ENCODE measurements around the gene EPN1. TPM values are rescaled to one million over a fixed set of nuclear protein-coding genes. Genes with fewer than 3 reads are reported as not detected.

EPN1 gene
- total RNA-seq, 4 donors from 2014 or later, result 44.8 to 165 (median 70.2) TPM

- no peak for ATAC-seq
- H3K27me3 ChIP-seq, result no peaks in the 10 kb centered on the region
- peak overlapping the region in 1 of 2 donors; percentile 97 for H3K4me3 ChIP-seq
- H3K4me1 ChIP-seq, result peaks cover 0 to 70% (median 48%) of the 10 kb centered on the region in 3 donors
- WGBS, 2 donors (ENCODE audit: low coverage in 1 of 2), result 45 to 50% methylated on average over 7 of the region's 7 CpGs
- TF ChIP-seq EP300 (IDR thresholded peaks at IDR 0.05) (no peak), CTCF (IDR thresholded peaks at IDR 0.05) (no peak), POLR2A (IDR thresholded peaks at IDR 0.05) (no peak), POLR2AphosphoS5 (IDR thresholded peaks at IDR 0.05) (no peak)
- no peaks in the 10 kb centered on the region for H3K9me3 ChIP-seq
- peaks cover 0 to 42% of the 10 kb centered on the region in 2 donors for H3K36me3 ChIP-seq
- H3K27ac ChIP-seq, result no peak overlapping the region
These were observed 18.5 kb upstream of the EPN1 start for GRCh38 chr19:55656552-55656951.

GRCh38 chr19:55656988-55657747, 17.9 kb upstream of the EPN1 start:
- TF ChIP-seq CTCF (IDR thresholded peaks at IDR 0.05) (no peak), POLR2A (IDR thresholded peaks at IDR 0.05) (no peak), EP300 (IDR thresholded peaks at IDR 0.05) (no peak), POLR2AphosphoS5 (IDR thresholded peaks at IDR 0.05) (no peak)
- 48 to 55% methylated on average over 12 to 16 of the region's 18 CpGs for WGBS, 2 donors (ENCODE audit: low coverage in 1 of 2)
- peak overlapping the region in 1 of 2 donors; percentile 97 for H3K4me3 ChIP-seq
- H3K27me3 ChIP-seq, result no peaks in the 10 kb centered on the region
- no peak for ATAC-seq
- H3K27ac ChIP-seq, result no peak overlapping the region
- peaks cover 0 to 42% of the 10 kb centered on the region in 2 donors for H3K36me3 ChIP-seq
- H3K4me1 ChIP-seq, result peaks cover 0 to 70% (median 48%) of the 10 kb centered on the region in 3 donors
- H3K9me3 ChIP-seq, result no peaks in the 10 kb centered on the region

DNA sequence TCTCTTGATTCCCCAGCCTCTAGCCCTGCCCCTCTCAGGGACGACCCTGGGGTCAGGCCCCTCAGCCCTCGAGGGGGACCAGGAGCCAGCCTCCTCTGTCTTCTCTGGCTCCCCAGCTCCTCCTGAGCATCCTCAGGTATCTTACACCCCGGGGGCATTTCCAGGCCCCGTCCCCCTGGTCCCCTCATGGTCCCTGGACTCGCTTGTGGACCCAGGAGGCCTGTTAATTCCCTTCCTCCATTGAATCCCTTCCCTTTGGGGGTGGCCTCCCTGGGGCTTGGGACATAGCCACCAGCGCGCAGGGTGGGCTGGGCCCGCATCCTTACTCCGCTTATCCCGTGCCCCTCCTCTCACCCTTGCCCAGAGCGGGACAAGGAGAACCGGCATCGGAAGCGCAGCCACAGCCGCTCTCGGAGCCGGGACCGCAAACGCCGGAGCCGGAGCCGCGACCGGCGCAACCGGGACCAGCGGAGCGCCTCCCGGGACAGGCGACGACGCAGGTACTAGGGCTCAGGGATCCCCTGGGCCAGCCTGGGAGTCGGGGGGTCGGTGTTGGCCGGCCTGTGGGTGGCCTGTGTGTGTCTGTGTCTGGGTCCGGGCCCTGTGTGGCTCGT, 16.1 kb upstream of the EPN1 start:
- no peak overlapping the region for H3K4me3 ChIP-seq
- ATAC-seq, result no peak
- no peaks in the 10 kb centered on the region for H3K27me3 ChIP-seq
- H3K36me3 ChIP-seq, result peaks cover 0 to 54% of the 10 kb centered on the region in 2 donors
- no peak overlapping the region for H3K27ac ChIP-seq
- H3K4me1 ChIP-seq, result peaks cover 0 to 58% (median 39%) of the 10 kb centered on the region in 3 donors
- TF ChIP-seq POLR2AphosphoS5 (IDR thresholded peaks at IDR 0.05) (no peak), POLR2A (IDR thresholded peaks at IDR 0.05) (no peak), EP300 (IDR thresholded peaks at IDR 0.05) (no peak), CTCF (IDR thresholded peaks at IDR 0.05) (no peak)
- 80% methylated on average over 2 of the region's 37 CpGs; no CpG with 5 or more reads in 1 of the 2 donors for WGBS, 2 donors (ENCODE audit: low coverage in 1 of 2)
- no peaks in the 10 kb centered on the region for H3K9me3 ChIP-seq

- Histone ChIP-seq H3K9me3 (no peaks in the 10 kb centered on the region), H3K4me3 (no peak overlapping the region), H3K27ac (no peak overlapping the region), H3K36me3 (peaks cover 0 to 63% of the 10 kb centered on the region in 2 donors), H3K27me3 (no peaks in the 10 kb centered on the region), H3K4me1 (peaks cover 0 to 58% (median 39%) of the 10 kb centered on the region in 3 donors)
- WGBS, 2 donors (ENCODE audit: low coverage in 1 of 2), result 79% methylated on average over 3 of the region's 9 CpGs; no CpG with 5 or more reads in 1 of the 2 donors
- no peak for ATAC-seq
- TF ChIP-seq EP300 (IDR thresholded peaks at IDR 0.05) (no peak), CTCF (IDR thresholded peaks at IDR 0.05) (no peak), POLR2AphosphoS5 (IDR thresholded peaks at IDR 0.05) (no peak), POLR2A (IDR thresholded peaks at IDR 0.05) (no peak)
These were observed 15.2 kb upstream of the EPN1 start for GRCh38 chr19:55659822-55660221.
